Right kidney (tissue), 1 donor: Measurements from ENCODE around the gene MBP.
"Not testable (repeated sequence)": the region's sequence is repeated elsewhere in the genome, so short reads cannot be mapped to it uniquely, and the experiment has no call there.

ENCODE experiments used
- DNase-seq: peaks from one replicate; pipeline ENCODE4 v3.0.0-alpha.2; 2016

Gene MBP

DNA sequence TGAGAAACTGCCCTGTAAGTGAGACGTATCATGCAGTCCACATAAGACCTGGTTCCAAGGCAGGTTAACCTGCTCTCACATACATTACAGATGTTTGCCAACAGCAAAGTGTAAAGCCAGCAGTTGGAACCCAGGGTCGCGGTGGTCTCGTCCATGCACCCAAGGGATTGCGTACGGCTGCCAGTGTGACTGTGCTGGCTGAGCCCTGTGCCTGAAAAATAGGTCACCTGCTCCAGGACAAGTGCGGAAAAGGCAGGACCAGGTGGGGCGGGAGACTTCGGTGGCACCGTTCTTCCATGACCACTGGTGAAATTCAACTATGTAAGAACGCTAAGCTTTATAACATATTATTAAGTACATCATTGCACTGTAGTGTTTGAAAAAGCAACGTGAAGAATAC lies 110.5 kb downstream of the MBP start:
- no peak for DNase-seq

DNA sequence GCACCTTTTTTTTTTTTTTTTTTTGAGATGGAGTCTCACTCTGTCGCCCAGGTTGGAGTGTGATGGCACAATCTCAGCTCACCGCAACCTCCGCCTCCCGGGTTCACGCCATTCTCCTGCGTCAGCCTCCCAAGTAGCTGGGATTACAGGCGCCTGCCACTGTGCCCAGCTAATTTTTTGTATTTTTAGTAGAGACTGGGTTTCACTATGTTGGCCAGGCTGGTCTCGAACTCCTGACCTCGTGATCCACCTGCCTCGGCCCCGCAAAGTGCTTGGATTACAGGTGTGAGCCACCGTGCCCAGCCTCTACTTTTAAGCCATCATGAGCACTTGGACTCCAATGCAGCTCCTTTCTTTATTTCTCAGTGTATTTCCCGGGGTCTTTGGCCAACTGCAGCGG lies 111.1 kb downstream of the MBP start:
- DNase-seq, result not testable (repeated sequence)

DNA sequence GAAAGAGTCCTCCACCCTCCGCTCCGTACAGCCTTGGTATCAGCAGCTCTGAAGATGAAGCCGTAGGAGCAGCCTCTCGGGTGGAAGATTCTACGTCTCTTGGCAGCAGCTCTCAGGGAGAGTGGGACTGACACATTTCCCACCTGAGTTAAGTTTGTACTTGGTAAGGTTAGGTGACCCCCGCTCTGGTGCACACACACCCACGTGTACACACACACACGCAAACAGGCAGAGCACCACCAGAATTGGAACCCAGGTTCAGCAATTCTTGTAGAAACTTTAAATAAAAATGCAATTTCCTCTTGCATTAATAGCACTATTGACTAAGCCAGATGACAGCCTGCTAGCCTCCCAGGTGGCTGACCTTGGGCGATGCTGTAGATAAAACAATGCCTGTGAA lies 111.5 kb downstream of the MBP start:
- DNase-seq, result no peak

DNA sequence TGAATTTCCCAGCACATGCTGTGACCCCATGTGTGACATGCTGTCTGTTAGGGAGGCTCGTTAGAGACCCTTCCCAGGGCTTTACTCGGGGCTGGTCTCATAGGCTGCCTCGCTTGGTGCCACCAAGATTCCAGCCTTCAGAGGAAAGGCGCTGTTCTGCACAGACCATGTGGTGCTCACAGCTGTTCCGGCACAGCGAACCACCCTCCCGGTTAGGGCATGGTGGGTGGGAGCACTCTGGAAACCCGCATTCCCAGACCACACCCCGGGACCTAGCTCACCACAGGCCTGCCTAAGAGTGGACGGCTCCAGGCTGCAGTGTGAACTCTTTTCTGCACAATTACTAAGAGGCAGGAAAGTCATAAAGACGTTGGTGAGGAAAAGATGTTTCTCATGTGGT lies 112.0 kb downstream of the MBP start:
- DNase-seq, result no peak

DNA sequence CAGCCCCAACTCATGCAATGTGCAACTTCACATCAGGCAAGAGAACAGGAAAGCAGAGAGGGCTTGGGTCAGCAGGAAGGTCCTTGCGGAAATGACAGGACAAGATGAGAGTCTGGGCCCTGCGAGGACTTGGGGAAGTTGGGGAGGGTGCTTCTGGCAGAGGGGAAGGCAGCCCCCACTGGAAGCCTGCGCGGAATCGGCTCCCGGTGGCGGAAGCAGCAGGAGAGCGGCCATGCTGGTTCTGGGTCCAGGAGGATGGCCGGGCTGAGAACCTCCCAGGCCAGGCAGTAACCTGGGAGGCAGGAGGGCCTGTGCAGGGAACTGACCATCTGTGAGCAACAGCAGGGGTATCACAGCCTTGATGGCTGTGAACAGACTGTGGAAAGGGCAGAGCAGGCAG lies 112.9 kb downstream of the MBP start:
- no peak for DNase-seq

DNA sequence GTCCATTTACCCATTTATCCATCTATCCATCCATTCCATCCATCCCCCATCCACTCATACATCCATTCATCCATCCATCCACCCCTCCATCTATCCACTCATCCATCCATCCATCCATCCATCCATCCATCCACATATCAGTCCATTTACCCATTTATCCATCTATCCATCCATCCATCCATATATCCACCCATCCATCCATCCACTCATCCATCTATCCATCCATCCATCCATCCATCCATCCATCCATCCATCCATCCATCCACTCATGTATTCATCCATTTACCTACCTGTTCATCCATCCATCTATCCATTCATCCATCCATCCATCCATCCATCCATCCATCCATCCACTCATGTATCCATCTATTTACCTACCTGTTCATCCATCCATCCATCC lies 113.9 kb downstream of the MBP start:
- not testable (repeated sequence) for DNase-seq

DNA sequence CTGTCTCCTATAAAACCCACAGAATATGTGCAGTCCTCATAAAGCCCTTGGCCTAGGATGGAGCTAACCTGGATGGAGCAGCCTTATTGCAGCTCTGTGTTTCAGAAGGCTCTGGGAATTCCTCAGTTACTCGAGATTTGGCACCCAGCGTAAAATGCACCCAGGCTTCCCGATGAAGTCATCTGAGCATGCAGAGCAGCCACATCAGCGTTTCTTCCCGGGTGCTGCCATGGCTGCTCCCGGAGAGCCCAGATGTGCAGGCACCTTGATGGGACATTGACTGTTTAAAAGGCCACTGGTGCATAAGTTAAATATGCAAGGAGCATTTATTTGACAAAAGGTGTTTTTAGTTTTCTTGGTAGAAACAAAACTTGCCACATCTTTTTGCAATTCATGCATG lies 115.2 kb downstream of the MBP start:
- DNase-seq, result no peak

DNA sequence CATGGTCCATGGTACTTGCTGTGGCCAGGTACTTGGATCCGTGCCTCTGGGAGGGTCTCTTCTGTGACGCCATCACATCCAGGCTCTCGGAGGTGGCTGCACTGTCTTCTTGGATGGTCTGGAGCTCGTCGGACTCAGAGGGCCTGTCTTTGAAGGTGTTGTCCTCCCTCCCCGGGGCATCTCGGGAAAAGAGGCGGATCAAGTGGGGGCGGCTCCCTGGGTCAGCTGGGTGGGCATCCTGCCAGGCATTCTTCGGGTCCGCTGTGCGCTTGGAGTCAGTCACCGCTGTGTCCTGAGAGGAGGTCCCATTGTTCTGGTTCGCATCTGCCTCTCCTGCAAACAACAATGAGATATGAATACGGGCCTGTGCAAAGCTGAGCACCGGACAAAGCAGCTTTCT lies 115.6 kb downstream of the MBP start:
- no peak for DNase-seq

DNA sequence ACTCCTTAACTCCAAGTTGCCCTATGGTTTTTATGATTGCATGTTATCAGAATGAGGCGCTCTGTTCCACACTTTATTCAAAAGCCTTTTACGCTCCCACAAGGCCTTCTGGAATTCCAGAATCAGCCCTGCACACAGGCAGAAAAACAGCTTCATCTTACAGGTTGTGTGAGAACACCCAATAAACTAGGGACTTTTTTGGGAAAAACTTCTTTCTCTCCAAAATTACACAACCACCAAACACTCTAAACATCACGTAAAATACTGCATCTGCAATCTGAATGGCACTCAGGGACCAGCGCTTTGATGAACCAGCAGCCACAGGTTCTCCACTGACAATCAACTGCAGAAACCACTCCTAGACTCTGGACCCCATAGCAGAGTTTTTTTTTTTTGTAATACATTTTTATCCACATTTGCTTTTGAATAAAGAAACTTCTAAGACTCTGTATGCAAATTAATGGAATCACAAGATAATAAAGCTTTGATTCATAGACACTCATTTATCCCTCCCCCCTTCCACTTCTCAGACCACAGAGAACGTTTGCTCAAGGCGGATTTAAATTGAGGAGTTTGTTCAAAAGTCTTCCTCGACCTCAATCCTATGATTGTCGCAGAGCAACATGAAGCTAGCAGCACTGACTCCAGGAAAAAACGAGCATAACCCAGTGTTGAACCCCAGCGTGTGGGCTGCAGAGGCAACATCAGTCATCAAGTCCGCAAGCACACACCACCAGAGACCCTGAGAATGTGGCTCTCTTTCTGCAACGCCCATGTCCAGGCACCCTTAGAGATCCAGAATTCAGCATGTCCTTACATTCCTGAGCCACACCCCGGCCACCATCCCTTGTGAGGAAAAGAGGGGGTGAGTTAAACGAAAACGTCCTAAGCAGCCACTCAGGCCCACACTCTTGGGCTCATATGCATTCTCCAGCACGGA lies 116.5 kb downstream of the MBP start:
- no peak for DNase-seq

DNA sequence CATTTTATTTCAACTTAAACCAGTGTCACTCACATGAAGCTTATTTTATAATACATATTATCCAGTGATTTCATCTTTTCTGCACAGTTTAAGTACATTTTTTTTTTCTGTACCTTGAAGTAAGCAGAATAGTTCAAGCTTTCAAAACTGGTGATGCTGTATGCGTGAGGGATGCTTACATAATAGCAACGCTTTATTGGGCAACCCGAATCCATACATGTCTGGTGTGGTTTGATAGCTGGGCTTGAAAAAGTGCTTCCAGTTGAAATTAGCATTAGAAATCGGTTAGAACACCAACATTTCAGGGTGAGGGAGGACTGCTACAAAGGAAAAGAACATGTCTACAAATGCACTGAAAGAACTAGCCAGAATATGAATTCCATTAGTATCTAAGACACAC lies 117.4 kb downstream of the MBP start:
- DNase-seq, result no peak

DNA sequence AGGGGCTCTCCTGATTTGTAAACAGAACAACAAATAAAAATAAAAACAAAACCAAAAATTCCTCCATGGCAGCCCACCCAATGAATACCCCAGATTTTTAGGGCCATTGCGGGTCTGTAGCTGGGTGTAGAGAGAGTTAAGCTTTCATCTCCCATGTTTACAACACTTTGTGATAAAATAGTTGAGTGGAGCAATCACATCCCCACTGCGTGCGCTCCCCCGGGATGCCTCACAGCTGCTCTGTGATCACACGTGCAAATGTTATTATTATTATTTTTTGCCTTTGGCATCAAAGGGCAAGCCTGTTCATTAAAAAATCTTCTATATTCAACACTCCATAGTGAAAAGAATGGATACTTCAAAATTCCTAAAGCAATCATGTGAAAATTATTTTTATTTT lies 118.0 kb downstream of the MBP start:
- no peak for DNase-seq

DNA sequence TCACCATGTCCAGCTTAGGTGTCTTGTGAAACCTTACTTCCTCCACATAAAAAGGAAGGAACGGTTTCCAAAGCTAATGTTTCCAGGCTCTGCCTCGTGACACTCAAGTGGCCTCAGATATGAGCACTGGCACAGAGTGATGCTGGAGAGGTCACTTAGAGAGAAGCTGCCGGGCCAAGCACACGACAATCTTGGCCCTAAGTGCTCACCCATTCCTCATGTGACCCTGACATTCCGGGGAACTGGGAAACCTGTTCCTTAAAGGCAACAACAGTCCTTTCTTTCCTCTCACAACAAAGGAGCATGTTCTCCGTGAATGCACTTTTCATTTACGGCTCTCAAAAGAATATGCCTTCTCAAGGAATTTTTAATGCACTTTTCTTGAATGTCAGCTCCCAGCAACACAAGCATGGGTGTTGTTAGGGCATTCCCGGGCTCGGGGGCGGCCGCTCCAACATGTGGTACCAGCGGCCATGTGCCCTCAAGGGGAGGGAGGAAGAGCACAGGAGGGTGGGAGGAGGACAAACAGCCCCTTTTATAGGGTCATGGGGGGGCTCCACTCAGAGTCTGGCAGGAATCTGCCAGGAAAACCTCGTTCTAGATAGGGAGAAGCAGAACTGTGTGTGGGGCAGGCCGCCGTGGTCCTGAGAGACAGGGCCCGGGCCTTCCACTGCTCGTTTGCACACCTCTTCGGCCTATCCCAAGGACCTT lies 118.6 kb downstream of the MBP start:
- no peak for DNase-seq

DNA sequence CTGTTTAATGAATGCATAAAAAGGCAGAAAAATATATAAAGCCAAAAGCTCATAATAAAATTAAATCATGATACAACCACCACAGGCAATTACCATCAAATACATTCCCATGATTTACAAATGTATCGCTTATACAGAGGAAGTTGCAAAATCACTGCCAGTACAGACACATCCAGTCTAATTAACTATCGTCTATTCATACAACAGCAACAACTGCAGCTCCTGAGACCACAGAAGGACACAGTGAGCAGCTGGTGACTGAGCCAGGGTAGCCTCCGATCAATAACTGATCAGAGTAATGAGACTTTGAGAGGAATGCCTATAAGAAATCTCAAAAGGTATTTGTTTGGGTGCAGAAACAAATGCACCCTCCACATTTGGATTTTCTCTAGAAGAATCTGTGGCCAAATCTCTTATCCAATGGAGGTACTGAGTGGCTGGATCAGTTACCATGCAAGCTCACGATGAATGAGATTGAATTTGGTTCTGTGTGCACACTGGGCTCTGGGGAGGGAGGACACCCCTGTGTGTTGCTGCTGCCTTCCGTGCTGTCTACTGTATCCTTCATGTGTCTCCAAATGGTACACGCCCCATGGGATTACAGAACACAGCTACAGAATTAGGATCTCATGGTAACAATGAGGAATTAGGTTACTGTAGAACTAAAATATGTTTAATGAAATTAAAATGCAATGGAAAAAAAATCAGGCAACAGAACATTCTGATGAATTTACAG lies 119.6 kb downstream of the MBP start:
- DNase-seq, result no peak

DNA sequence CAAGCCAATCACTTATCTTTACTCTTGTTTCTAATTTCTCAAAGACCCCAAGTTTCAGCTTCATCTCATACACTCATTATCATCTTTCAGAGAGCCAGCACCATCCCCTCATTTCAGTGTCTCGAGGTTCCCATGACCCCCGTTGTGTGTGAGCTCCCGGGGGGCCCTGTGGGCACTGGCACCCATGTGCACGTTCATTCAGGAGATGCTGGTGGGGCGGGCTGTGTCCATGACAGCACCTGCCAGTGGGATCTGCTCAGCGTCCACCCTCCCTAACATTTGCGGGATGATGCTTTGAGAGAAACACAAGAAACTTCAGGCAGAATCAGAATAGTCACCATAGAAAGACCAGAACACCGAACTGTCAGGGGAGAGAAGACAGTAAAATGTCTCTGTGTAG lies 120.5 kb downstream of the MBP start:
- no peak for DNase-seq

DNA sequence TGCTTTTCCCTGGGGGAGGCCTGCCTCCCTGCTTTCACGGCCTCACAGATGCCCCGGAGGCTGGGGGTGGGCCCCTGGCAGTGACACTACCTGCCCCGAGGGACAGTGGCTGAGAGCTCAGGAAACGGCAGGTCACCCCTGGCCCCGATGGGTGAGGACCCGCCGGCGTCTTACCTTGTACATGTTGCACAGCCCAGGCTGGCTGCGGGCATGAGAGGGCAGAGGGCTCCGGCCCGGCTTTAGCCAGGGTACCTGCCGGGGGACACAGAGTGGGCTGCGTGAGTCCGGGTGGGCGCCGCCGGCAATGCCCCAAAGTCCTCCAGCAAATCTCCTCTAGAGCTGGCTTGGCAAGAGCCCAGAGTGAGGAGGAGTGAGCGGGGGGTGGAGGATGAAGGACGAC lies 122.9 kb downstream of the MBP start:
- DNase-seq, result no peak

DNA sequence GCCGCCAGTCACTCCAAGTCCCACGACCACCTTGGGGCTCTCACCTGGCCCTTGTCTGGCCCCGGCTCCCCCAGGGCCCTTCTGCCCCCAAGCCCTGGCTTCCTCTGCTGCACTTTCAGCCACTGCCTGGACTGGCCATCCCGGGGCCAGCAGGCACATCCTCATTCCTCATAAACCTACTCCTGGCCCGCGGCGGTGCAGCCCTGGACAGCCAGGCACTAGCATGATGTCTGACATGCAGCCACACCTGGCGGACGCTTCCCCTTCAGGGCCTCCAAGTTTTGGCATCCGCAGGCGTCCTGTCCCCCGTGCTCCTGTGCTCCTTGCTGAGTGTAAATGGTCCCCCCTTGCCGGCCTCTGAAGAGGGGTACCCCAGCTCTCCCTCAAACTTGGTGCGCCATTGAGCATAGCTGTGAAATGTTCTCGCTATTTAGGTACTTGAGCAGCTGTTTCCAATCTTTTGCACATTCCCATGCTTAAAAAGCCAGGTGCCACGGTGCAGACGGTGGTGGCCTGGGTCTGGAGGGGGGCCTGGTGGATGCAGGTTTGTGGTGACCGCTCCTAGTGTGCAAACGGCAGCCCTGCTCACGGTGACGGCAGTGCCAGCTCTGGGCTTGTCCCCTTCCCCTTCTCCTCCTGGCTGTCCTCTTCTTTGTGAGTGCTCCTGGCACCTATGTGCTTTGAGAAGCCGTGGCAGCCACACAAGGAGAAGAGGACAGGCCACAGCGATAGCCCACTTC lies 123.8 kb downstream of the MBP start:
- no peak for DNase-seq

DNA sequence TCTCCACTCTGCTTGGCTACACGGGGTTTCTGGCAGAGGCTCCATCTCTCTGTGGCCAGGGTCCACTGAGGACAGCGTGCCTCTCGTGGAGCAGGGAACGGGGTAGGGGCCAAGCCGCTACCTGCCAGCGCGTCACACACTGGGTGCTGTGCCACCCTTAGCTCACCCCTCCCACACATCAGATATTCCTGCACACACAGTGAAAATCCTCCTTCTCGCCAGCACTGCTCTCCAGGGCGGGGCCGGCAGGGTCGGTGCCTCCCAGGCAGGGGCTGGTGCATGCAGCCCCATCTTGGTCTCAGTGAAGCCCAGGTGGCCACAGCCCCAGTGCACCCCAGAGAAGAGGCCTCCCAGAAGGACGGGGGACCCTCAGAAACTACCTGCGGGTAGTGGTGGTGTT lies 124.6 kb downstream of the MBP start:
- DNase-seq, result no peak

DNA sequence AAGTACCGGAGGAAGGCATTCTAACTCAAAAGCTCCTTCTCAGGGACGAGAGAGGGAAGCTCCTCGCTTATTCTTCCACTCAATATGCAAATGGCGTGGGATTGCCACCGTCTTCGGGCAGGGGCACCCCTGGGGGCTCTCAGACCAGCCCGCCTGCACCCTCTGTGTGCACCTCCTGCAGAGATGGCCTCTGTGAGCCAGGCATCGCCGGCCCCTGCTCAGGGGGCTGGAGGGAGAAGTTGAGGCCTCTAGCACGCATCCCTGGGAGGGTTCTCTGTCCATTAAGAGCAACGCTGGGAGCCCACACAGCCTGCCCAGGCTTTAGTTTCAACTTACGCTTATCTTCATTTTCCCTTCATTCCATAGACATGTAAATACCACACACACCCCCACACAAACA lies 125.3 kb downstream of the MBP start:
- no peak for DNase-seq

DNA sequence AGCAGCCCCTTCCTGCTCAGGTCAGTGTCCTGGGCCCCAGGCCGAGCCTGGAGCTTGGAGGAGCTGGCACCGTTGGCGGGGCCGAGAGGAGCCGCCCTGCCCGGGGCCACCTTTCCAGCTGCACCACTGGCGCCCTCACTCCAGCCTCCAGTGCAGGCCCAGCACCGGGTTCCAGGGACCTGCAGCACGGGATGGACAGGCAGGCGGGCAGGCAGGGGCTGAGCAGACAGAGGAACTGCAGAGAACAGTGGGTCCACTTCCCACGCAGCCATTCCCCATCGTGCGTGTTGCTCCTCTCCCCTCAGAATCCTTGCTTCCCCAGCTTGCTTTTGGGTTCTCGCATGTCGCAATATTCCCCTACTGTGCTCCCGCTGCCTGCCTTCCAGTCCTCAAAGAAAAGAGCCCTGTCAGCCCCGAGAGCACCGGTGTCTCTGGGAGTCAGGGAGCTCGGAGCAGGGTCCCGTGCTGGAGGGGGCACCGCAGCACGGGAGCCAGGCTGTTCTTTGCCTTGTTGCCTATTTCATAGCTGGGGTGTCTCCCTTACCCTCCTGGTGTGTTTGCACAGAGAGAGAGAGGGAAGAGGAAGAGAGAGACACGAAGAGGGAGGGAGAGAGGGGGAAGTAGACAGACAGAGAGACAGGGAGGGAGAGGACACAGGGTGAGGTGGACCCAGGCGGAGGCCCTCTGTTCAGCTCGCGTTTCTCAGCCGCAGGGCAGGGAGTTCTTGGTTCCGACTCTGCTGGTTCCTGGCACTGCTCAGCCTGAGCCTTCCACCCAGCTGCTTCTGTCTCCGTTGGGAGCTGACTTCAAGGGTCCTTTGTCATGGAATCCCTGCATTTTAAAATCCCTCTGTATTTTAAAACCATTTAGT lies 126.0 kb downstream of the MBP start:
- no peak for DNase-seq

DNA sequence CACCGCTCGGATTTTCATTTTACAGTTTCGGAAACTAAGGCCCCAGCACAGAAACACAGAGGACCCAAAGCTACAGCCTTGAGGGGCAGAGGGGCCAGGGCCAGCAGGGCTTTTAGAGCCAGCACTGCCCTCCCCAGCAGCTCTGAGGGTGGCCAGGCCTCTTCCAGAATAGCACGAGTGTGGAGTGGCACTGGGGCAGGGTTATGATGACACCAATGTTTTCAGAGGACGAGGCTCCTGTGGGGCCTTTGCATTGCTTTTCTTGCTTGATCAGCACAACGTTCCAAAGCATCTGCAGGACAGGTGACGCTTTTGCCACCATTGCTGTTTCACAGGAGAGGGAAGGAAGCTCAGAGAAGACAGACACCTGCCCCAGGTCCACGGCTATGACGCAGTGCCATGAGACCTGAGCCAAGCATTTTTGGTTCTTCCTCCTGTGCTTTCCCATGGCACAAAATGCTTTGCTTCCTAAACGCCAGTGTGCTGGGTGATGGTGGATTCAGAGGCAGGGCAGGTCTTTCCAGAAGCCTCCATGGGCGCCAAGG lies 126.9 kb downstream of the MBP start:
- DNase-seq, result no peak
